GM12878 (cell line): Measurements from ENCODE around the gene SLC17A7.

Source experiments
- BHLHE40 ChIP-seq, 2 experiments: fragments of 450-650 bp in 1 of 2; IDR thresholded peaks; 2 replicates each; pipeline ENCODE4 v1.6.1; 2011 to 2017; ENCODE audit warnings: low read depth in 2 of 2, borderline replicate concordance in 1 of 2, improper control_type of control experiment in 1 of 2, low read length in 1 of 2, mild to moderate bottlenecking in 1 of 2
- CTCF ChIP-seq, 3 experiments: IDR thresholded peaks in 2 of 3; conservative IDR thresholded peaks in 1 of 3; 2 replicates each; pipeline ENCODE4 v1.5.1; 2011; ENCODE audit warnings: low read depth in 3 of 3, low read length in 3 of 3, mild to moderate bottlenecking in 3 of 3, control low read depth in 2 of 3, moderate library complexity in 2 of 3, inconsistent platforms in 1 of 3, mixed read lengths in 1 of 3; ENCODE audit not compliant: control insufficient read depth in 2 of 3, insufficient read depth in 1 of 3; ENCODE audit errors: extremely low read depth in 1 of 3
- NFIC ChIP-seq: IDR thresholded peaks from 2 replicates; pipeline ENCODE4 v1.6.1; 2012; ENCODE audit warnings: low read depth, mild to moderate bottlenecking, inconsistent platforms, low read length, moderate library complexity
- SMC3 ChIP-seq: IDR thresholded peaks from 2 replicates; pipeline ENCODE4 v1.6.1; 2011; ENCODE audit warnings: low read length, improper control_type of control experiment, borderline replicate concordance
- ZNF274 ChIP-seq: IDR thresholded peaks from one replicate; pipeline ENCODE4 v1.8.0; 2011; ENCODE audit not compliant: insufficient read length, insufficient read depth

- TF ChIP-seq ZNF274, result no peak
- no peak for TF ChIP-seq BHLHE40 (IDR thresholded peaks at IDR 0.05; ENCODE audit: borderline replicate concordance in 1 of 2, low read depth in 2 of 2, low read length in 1 of 2)
- no peak for TF ChIP-seq CTCF (IDR thresholded peaks at IDR 0.05 in 2 of 3, conservative IDR thresholded peaks at IDR 0.05 in 1 of 3; ENCODE audit: control insufficient read depth in 2 of 3, extremely low read depth in 1 of 3, insufficient read depth in 1 of 3, low read depth in 3 of 3, low read length in 3 of 3)
- TF ChIP-seq NFIC, result no peak
- no peak for TF ChIP-seq SMC3
Measured at GRCh38 chr19:49435670-49436069, 5.7 kb downstream of the SLC17A7 start.
